ENCODE measurements around the gene KCNJ12.
"Not testable (repeated sequence)": the region's sequence is repeated elsewhere in the genome, so short reads cannot be mapped to it uniquely, and the experiment has no call there.

The KCNJ12 gene

GRCh38 chr17:21349358-21350050 lies 26.7 kb upstream of the KCNJ12 start:
- not testable (repeated sequence) for DNase-seq

DNA sequence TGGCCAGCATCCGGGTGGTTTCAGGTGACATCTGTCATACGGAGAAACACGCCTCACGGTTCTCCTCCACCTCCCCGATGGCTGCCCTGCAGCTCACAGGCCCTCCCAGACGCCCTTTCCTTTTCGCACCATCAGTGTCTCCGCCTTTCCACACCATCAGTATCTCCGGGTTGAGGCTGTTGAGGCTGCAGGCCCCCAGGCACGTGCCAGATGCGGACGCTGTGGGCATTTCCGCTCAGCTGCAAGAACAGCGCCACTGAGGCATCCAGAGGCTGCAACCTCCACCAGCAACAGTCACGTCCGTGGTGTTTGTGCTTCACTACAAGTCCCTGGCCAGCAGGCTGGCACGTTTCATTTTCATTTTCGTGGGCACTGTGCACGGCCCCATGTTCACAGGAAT lies 25.7 kb upstream of the KCNJ12 start:
- DNase-seq, result not testable (repeated sequence)

GRCh38 chr17:21351366-21352065 lies 24.6 kb upstream of the KCNJ12 start:
- DNase-seq, result no peak

DNA sequence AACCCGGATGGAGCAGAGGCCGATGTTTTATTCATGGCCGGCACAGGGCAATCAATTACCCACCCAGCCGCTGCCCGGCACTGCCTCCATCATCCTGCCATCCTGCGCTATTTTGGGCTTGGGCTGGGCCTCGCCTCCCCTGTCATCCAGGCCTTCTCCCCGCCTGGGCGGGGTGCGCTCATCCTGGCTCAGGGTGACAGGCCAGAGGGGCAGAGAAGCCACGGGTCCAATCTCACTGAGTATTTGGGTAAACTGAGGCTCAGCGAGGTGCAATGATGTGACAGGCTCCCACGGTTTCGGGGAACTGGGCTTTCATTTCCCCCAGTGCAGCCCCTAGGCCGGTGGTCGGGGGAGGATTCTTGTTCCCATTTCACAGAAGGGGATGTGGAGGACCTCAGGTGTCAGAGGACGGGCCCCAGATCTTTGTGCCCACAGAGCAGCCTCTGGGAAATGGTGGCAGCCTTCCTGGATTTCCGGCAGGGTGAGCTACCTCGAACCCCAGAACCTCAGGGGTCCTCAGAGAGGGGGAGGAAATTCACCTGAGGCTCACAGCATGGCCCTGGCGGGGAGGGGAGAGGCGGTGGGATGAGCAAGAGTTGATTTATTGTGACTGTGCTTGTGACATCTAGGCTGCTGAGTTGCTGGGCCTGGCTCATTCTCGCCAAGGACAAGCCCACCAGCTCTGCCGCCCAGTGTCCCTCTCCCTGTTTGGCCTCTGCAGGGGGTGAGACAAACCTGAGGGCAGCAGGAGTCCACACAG lies 23.8 kb upstream of the KCNJ12 start:
- DNase-seq, result no peak

GRCh38 chr17:21352981-21353265 lies 23.2 kb upstream of the KCNJ12 start:
- DNase-seq, result no peak

DNA sequence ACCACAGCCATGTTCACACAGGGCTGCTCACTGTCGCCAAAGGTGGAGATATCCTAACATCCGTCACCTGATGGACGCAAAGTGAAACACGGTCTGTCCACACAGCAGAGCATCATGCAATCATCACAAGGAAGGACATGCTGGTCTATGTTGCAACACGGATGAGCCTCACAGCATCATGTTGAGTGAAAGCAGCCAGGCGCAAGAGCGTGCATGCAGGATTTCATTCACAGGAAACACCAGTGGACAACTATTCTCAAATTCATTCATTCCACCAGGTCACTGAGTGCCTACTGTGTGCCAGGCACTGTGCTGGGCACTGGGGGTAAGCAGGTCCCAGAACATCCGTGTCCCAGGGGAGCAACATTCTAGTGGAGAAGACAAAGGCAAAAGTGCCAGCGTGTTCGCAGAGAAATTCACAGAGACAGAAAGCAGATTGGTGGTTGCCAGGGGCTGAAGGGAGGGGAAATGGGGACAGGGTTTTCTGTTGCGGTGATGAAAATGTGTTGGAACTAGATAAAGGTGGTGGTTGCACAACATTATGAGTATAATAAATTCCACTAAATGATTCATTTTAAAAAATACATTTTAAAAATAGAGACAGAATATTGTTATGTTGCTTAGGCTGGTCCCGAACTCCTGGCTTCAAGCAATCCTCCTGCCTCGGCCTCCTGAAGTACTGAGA lies 22.7 kb upstream of the KCNJ12 start:
- no peak for DNase-seq

DNA sequence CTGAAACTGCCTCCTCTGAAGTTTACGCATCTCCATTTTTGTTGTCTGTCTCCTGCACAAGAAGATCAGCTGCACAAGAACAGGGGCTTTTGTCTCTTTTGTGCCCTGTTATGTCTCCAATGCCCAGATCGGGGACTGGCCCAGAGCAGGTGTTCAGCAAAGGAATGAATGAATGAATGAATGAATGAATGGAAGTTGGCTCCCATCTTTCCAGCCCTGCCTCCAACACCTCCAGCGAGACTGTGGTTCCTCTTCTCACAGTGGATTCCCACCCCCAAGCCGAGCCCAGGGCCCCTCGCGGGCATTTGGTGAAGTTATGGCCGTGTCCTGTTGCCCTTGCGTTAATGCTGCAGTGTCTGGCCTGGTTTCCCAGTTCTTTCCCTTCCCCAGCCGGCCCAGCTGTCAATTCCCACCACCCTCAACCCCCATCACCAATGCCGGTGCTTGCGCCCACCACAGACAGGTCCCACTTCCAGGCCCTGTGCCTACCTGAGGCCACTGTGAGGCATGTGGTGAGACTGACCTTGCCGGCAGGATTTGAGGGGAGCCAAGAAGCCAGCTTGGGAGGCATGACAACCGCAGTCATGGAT lies 21.3 kb upstream of the KCNJ12 start:
- DNase-seq, result no peak

GRCh38 chr17:21355586-21355985 lies 20.6 kb upstream of the KCNJ12 start:
- no peak for DNase-seq

DNA sequence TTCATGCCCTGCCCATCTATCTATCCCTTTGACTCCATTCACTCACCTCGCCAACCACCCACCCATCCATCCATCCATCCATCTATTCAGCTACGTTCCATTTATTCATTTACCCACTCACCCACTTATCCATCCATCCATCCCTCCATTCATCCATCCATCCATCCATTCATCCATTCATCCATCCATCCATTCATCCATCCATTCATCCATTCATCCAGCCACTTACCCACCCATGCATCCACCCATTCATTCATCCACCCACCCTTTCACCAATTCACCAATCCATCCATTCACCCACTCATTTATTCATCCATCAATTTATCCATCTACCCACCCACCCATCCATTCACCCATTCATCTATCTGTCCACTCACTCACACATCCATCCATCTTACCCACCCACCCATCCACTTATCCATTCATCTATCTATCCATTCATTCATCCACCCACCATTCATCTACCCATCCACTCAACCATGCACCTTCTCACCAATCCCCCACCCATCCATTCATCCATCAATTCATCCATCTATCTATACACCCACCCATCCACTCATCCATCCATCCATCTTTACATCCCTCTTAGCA lies 19.5 kb upstream of the KCNJ12 start:
- DNase-seq, result no peak

- DNase-seq, result no peak
These were observed 18.9 kb upstream of the KCNJ12 start for GRCh38 chr17:21357281-21357680.

DNA sequence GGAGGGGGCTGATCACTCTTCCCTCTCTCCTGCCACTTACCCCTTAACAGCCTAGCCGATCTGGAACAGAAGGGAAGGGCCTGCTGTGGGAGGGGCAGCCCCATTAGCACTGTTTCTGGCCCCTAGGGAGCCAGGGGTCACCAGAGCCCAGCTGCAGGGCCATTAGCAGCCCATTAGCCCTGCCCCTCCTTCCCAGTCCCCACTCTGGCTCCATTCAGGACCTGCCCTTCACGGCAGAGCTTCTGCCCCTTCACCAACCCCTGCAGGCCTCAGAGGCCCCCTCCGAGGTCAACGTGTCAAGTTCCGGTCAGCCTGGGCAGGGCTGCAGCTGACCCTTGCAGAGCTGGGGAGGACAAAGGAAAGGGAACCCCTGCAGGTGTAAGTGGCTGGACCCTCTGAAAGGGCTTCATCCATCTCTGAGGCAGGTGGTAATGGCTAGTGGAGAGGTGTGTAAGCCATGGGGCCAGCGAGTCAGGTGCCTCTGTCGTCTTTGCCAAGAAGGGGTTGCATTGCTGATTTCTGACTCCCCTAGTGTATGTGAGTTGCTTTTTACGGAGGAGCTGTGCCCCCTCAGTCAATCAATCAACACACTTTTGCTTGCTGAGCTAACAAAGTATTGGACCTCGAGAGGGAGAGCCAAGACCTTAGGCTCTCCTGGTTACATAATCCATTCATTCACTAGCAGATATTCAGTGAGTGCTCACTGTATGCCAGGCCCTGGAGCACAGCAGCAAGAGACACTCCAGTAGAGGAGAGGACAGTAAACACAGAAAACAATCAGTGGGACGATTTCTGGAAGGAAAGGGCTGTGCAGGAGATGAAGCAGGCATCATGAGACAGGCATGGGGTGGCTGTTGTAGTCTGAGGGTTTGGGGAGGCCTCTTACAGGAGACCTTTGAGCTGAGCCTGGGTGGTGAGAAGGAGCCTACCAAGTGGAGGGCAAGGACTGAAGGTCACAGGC lies 18.2 kb upstream of the KCNJ12 start:
- DNase-seq, result no peak

DNA sequence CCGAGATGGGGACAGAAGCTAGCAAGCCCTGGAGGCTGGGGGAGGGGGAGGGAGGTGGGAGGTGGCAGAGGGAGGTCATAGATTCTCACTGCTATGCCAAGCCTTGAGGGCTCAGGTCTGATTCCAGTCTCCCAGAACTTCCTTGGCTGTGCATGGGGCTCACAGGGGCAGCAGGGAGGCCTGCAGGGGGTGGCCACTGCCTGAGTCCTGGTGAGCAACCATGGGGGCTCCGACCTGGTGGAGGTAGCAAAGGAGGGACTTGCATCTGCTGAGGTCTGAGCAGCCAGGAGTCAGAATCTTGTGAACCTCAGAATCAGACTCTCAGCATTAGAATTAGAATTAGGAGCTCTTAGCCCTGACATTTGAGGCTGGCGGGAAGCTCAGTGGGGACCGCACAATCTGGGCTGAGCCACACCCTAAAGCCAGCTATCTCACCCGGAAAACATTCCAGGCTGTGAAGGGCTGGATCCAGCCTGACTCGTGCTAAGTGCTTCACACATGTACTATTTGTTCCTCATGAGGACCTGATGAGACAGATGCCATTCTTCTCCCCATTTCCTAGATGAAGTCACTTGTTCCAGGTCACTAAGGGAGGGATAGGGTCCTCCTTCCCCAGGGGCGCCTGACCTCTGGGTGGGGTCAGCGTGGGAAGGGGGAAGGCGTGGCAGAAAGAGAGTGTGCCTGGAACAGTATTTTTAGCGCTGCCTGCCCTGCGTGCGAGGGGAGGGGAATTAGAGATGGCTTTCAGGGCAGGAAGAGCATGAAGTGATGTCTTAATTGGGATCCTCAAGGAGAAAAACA lies 17.3 kb upstream of the KCNJ12 start:
- DNase-seq, result no peak

DNA sequence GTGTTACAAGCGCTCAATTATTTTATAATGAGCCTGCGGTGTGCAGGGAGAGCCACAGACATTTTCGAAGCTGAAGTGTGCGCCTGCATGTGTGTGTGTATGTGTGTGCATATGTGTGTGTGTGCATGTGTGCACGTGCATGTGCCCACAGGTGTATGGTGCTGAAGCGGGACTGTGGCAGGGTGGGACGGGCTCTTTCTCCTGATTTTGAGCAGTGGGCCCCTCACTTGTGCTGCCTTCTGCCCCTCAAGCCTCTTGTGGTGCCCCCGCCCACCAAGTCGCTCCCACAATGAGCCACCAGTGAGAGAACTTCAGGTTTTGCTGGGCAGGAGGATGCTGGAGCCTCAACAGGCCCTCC lies 16.7 kb upstream of the KCNJ12 start:
- DNase-seq, result no peak

- DNase-seq, result no peak
These were observed 16.1 kb upstream of the KCNJ12 start for GRCh38 chr17:21360048-21360447.

DNA sequence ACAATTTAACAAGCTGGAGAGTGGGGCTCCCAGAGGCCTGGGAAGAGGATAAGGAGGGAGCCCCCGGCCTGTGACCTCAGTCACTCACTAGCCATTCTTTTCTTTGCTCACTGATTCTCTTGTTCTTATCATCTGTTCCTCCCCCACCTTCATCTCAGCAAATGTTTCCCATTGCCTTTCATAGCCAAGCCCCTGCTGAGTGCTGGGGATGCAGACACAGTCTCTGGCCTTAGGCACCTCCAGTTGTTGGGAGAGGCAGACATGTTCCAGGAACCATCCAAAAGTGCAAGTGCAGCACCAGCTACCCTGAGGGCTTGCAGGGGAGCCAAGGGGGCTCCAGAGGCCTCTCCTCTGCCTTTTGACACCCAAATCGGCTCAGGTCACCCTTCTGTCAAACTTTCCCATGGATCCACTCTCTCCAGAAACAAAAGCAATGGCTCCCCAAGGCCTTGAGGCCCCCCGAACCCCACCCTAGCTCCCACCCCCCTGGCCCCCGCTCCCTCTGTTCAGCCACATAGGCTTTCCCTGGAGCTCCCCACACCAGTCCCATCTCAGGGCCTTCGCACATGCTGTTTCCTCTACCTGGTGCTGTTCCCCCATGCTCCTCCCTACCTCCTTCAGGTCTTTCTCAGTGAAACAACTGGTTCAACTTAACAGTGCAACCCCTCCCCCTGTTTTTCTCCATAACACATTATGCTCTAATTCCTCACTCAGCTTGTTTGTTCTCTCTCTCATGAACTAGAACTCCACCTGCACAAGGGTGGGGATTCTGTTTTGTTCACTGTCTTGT lies 14.9 kb upstream of the KCNJ12 start:
- DNase-seq, result no peak

DNA sequence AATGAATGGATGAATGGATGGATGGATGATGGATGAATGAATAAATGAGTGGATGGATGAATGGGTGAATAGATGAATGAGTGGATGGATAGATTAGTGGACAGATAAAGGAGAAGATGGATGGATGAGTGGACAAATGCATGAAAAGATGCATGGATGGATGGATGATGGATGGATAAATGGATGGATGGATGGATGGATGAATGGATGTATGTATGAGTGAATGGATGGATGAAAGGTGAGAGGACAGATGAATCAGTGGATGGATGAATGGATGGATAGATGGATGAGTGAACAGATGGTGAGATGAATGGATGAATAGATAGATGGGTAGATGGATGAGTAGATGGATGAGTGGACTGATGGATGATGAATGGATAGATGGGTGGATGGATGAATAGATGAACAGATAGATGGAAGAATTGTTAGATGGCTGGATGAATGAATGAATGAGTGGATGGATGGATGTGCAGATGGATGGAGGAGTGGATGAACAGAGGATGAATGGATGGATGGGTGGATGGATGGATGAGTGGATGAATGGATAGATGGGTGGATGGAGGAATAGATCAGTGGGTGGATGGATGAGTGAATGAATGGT lies 13.7 kb upstream of the KCNJ12 start:
- DNase-seq, result no peak

GRCh38 chr17:21363776-21364642 lies 12.1 kb upstream of the KCNJ12 start:
- DNase-seq, result no peak

DNA sequence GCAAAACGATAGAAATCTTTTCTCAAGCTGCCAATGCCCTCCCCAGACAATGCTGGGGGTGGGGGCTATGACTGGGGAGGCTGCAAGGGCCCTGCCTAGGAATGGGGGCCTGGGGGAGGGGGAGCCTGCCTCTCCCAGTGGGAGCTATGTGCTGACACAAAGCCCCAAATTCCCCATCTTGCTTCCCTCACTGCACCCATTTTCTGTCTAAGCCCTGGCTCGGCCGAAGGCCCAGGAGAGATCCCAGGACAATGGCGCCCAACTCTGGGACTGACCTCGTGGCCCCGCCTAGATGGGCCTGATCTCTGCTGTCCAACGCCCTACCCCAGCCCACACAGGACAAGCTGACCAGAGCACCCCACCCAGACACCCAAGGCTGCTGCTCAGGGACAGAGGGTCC lies 11.1 kb upstream of the KCNJ12 start:
- DNase-seq, result no peak
